GM06990 (cell line): ENCODE data around the gene FAM228B.

Source experiments
- DNase-seq: peaks from one replicate; pipeline ENCODE4 v3.0.0-alpha.2; 2011; ENCODE audit not compliant: insufficient read length; ENCODE audit errors: extremely low read depth
- H3K27me3 ChIP-seq: replicated peaks from 2 replicates; pipeline ENCODE4 v1.6.0; 2011; ENCODE audit warnings: low read length; ENCODE audit not compliant: control insufficient read depth, insufficient read depth
- H3K36me3 ChIP-seq: 2 replicates; pipeline ENCODE4 v1.5.1; 2011; ENCODE audit warnings: low read length; ENCODE audit not compliant: control insufficient read depth, insufficient read depth
- H3K4me3 ChIP-seq: replicated peaks from 2 replicates; pipeline ENCODE4 v1.5.1; 2011; ENCODE audit warnings: low read depth, mild to moderate bottlenecking, control low read depth, low read length
- TF ChIP-seq, protein P1 (sequence below): IDR thresholded peaks from 2 replicates; pipeline ENCODE4 v1.5.1; 2011; ENCODE audit warnings: low read length, control low read depth, mild to moderate bottlenecking, inconsistent platforms; ENCODE audit not compliant: insufficient read depth, poor library complexity, severe bottlenecking

Gene FAM228B

DNA sequence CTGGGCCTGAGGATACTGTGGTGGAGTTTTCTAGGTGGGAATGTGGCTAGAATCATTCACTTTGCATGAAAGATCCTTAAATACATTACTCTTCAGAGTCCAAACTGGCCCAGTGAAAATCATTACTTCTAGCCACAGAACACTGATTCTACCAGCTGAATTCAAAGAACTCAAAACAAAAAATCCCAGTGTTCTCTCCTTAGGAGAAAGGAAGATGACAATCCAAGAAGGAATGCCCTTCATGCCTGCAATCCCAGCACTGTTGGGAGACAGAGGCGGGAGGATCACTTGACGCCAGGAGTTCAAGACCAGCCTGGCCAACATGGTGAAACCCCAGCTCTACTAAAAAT lies 86.8 kb downstream of the FAM228B start:
- DNase-seq = no peak
- Histone ChIP-seq H3K36me3 (peaks cover 43% of the 10 kb centered on the region), H3K4me3 (no peak overlapping the region), H3K27me3 (no peaks in the 10 kb centered on the region)
- TF ChIP-seq, protein P1, sequence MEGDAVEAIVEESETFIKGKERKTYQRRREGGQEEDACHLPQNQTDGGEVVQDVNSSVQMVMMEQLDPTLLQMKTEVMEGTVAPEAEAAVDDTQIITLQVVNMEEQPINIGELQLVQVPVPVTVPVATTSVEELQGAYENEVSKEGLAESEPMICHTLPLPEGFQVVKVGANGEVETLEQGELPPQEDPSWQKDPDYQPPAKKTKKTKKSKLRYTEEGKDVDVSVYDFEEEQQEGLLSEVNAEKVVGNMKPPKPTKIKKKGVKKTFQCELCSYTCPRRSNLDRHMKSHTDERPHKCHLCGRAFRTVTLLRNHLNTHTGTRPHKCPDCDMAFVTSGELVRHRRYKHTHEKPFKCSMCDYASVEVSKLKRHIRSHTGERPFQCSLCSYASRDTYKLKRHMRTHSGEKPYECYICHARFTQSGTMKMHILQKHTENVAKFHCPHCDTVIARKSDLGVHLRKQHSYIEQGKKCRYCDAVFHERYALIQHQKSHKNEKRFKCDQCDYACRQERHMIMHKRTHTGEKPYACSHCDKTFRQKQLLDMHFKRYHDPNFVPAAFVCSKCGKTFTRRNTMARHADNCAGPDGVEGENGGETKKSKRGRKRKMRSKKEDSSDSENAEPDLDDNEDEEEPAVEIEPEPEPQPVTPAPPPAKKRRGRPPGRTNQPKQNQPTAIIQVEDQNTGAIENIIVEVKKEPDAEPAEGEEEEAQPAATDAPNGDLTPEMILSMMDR = no peak

DNA sequence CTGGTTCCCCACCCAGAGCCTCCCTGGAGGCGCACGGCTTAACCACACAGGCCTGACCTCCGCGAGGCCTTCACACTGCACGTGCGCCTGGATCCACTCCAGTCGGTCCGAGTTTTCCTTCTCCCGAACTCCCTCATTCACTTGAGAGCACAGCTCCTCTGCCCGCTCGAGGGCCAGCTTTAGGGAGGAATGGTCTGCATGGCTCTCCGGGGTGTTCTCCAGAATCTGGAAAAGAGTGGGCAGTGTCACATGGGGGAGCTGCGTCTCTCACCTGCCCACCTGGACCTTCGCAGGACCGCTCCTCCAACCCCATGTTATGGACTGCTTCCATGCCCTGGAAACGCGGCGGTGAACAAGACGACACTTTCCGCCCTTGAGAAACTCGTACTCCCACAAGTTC lies 87.5 kb downstream of the FAM228B start:
- Histone ChIP-seq H3K36me3 (peaks cover 41% of the 10 kb centered on the region), H3K4me3 (no peak overlapping the region), H3K27me3 (no peaks in the 10 kb centered on the region)
- DNase-seq = no peak
- TF ChIP-seq, protein P1 = no peak

DNA sequence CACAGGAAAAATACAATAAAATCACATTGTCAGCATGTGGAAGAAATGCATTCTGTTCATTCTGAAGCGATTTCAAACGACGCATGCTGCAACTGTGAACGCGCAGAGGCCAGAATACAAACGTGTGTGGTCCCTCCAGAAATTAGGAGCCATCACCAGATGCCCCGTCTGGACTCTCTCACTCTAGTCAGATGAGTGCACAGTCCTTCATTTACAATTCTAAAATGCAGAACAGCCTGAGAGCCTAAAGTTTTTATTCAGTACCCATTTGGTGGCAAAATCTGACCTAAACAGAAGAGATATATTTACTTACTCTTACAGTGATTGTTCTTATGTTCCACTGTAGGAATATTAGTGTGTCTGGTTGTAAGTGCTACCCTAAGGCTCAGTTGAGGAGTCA lies 88.1 kb downstream of the FAM228B start:
- peaks cover 42% of the 10 kb centered on the region for H3K36me3 ChIP-seq

DNA sequence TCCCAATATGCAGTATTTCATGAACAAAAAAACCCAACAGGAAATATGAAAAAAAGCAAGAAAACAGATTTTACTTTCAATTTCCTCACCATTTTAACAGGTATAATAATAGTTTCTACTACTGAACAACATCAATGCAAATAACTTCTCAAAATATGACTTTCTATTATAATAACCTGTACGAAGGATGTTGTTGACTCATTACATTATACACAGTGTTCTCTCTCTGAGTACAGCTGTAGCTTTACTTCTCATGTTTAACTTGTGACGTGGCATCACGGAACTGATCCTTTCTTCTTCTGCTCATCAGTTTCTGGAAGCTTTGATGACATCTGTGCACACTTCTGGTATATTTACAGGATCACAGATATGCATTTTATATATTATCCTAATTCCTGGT lies 91.6 kb downstream of the FAM228B start:
- no peaks in the 10 kb centered on the region for H3K27me3 ChIP-seq
- H3K4me3 ChIP-seq = no peak overlapping the region
- DNase-seq = peak; percentile 71
- TF ChIP-seq, protein P1 = no peak
- H3K36me3 ChIP-seq = peaks cover 22% of the 10 kb centered on the region

More for the DNA sequence above, 88.1 kb downstream of the FAM228B start:
- DNase-seq = no peak
- H3K4me3 ChIP-seq = no peak overlapping the region
- TF ChIP-seq, protein P1 = no peak
- H3K27me3 ChIP-seq = no peaks in the 10 kb centered on the region
